CD4-positive, alpha-beta T cell (primary cell): ENCODE data around the gene SORT1. TPM values are rescaled to one million over a fixed set of nuclear protein-coding genes. Genes with fewer than 3 reads are reported as not detected.
A peak's percentile ranks its signal among the peaks of the same experiment; 100 is the strongest.
"Not testable (repeated sequence)": the region's sequence is repeated elsewhere in the genome, so short reads cannot be mapped to it uniquely, and the experiment has no call there.

ENCODE experiments used
- ATAC-seq: fragments of 200-7000 bp; cut with Tn5 transposase; one replicate; pipeline ENCODE4 v1.10.0; 2022; ENCODE audit warnings: mild to moderate bottlenecking; ENCODE audit not compliant: poor library complexity
- CTCF ChIA-PET: fragments of 350-600 bp; sonication (Branson Sonifier 250); formaldehyde crosslinking; loops from one replicate; lab custom pipeline; 2021; ENCODE audit warnings: antibody characterized with exemption, inconsistent platforms; lab: Charles Lee
- POLR2A ChIA-PET: fragments of 350-600 bp; sonication (Branson Sonifier 250); formaldehyde crosslinking; loops from one replicate; lab custom pipeline; 2021; ENCODE audit warnings: antibody characterized with exemption, inconsistent platforms; lab: Charles Lee
- DNase-seq, 14 experiments: peaks; one replicate each; pipeline ENCODE4 v3.0.0-alpha.2; 2013 to 2020; ENCODE audit warnings: mixed read lengths in 2 of 14
- H3K27ac ChIP-seq, 2 donors: one replicate each; pipeline versions ENCODE4 v1.5.1 to v1.7.0; 2013; ENCODE audit warnings: low read length in 2 of 2, low read depth in 1 of 2, mild to moderate bottlenecking in 1 of 2
- H3K27me3 ChIP-seq, 2 experiments: 1 replicate in 1 of 2; 2 replicates in 1 of 2; pipeline versions ENCODE4 v1.6.1 to v1.7.0; 2013; ENCODE audit warnings: low read length in 2 of 2, control low read depth in 1 of 2, mild to moderate bottlenecking in 1 of 2, moderate library complexity in 1 of 2; ENCODE audit not compliant: insufficient read depth in 2 of 2, control insufficient read depth in 1 of 2
- H3K36me3 ChIP-seq: one replicate; pipeline ENCODE4 v1.6.1; 2013; ENCODE audit warnings: low read length, control low read depth; ENCODE audit not compliant: insufficient read depth
- H3K4me1 ChIP-seq: one replicate; pipeline ENCODE4 v1.6.1; 2013; ENCODE audit warnings: low read length, control low read depth; ENCODE audit not compliant: insufficient read depth
- H3K4me3 ChIP-seq: one replicate; pipeline ENCODE4 v1.5.1; 2013; ENCODE audit warnings: mild to moderate bottlenecking, low read length, moderate library complexity
- H3K9me3 ChIP-seq, 2 experiments: 1 replicate in 1 of 2; 2 replicates in 1 of 2; pipeline versions ENCODE4 v1.6.1 to v1.7.0; 2013; ENCODE audit warnings: low read length in 2 of 2, mild to moderate bottlenecking in 2 of 2, control low read depth in 1 of 2, moderate library complexity in 1 of 2; ENCODE audit not compliant: control insufficient read depth in 1 of 2, insufficient read depth in 1 of 2
- H3K27ac Mint-ChIP-seq: one replicate; pipeline ENCODE4 v1.8.0; 2020; ENCODE audit warnings: mixed read lengths
- H3K27me3 Mint-ChIP-seq: one replicate; pipeline ENCODE4 v1.8.0; 2021; ENCODE audit warnings: mixed read lengths
- H3K36me3 Mint-ChIP-seq: one replicate; pipeline ENCODE4 v1.8.0; 2021; ENCODE audit warnings: low read depth, mixed read lengths
- H3K4me1 Mint-ChIP-seq: one replicate; pipeline ENCODE4 v1.8.0; 2021; ENCODE audit warnings: low read depth, mixed read lengths
- H3K4me3 Mint-ChIP-seq: one replicate; pipeline ENCODE4 v1.8.0; 2020; ENCODE audit warnings: mild to moderate bottlenecking, mixed read lengths
- H3K9me3 Mint-ChIP-seq: one replicate; pipeline ENCODE4 v1.8.0; 2020; ENCODE audit warnings: mixed read lengths
- CTCF ChIP-seq: fragments of 200-600 bp; IDR thresholded peaks from one replicate; pipeline ENCODE4 v1.8.0; 2022; ENCODE audit warnings: antibody characterized with exemption, mild to moderate bottlenecking
- intact Hi-C, 2 experiments: fragments of 100-400 bp; cut with DNase I in 1 of 2; cut with micrococcal nuclease in 1 of 2; formaldehyde crosslinking; loops; one replicate each; pipeline versions ENCODE4 v1.15.1 to v1.9.0; 2023 to 2025; cut with DNase I, micrococcal nuclease
- total RNA-seq, 174 experiments: library from RNA in 2 of 174; stranded (reverse) in 2 of 174; gene quantifications; one replicate each; pipeline ENCODE4 v1.2.3 and lab custom pipeline; 2021 to 2026

Gene SORT1
- total RNA-seq, 2 experiments from 2014 or later: 0.22 to 0.73 TPM

- Histone ChIP-seq H3K9me3 (no peaks in the 10 kb centered on the region), H3K36me3 (no peaks in the 10 kb centered on the region), H3K27ac (no peak overlapping the region), H3K27me3 (peaks cover under 1 to 5% of the 10 kb centered on the region in 2 experiments), H3K4me1 (no peaks in the 10 kb centered on the region), H3K4me3 (no peak overlapping the region)
- CTCF ChIA-PET: no interaction called here
- DNase-seq (no peak), ATAC-seq (no peak)
- no peak overlapping the region for H3K4me3 Mint-ChIP-seq
- H3K4me1 Mint-ChIP-seq: no peaks in the 10 kb centered on the region
- no peak for TF ChIP-seq CTCF
- no peaks in the 10 kb centered on the region for H3K36me3 Mint-ChIP-seq
- H3K9me3 Mint-ChIP-seq: no peaks in the 10 kb centered on the region
- H3K27me3 Mint-ChIP-seq: peaks cover 30% of the 10 kb centered on the region
- no peak overlapping the region for H3K27ac Mint-ChIP-seq
- intact Hi-C loops: no loop called here
- POLR2A ChIA-PET: interaction anchor here (0.8 kb wide), 1 partner anchor 10 kb away, joined by 3 read pairs; the partner anchor contains the start of gene PSRC1
These were observed 105.4 kb downstream of the SORT1 start for GRCh38 chr1:109292364-109292763.

- H3K4me3 ChIP-seq: no peak overlapping the region
- ChIA-PET POLR2A (no interaction called here), CTCF (no interaction called here)
- Mint-ChIP-seq H3K27me3 (peaks cover 29% of the 10 kb centered on the region), H3K4me3 (no peak overlapping the region), H3K27ac (no peak overlapping the region), H3K4me1 (no peaks in the 10 kb centered on the region), H3K36me3 (no peaks in the 10 kb centered on the region), H3K9me3 (no peaks in the 10 kb centered on the region)
- H3K9me3 ChIP-seq: no peaks in the 10 kb centered on the region
- no peak for TF ChIP-seq CTCF
- DNase-seq: peak in 3 of 14 experiments; percentile 7 to 49 (median 47)
- intact Hi-C loops: no loop called here
- H3K27ac ChIP-seq: no peak overlapping the region
- ATAC-seq: no peak
- no peaks in the 10 kb centered on the region for H3K27me3 ChIP-seq
- H3K36me3 ChIP-seq: no peaks in the 10 kb centered on the region
- H3K4me1 ChIP-seq: no peaks in the 10 kb centered on the region
These were observed 106.7 kb downstream of the SORT1 start for GRCh38 chr1:109290998-109291397.

GRCh38 chr1:109290137-109290536 is 107.6 kb downstream of the SORT1 start:
- TF ChIP-seq CTCF: no peak
- Mint-ChIP-seq H3K27me3 (peaks cover 23% of the 10 kb centered on the region), H3K27ac (no peak overlapping the region), H3K4me1 (no peaks in the 10 kb centered on the region), H3K36me3 (no peaks in the 10 kb centered on the region), H3K4me3 (no peak overlapping the region), H3K9me3 (no peaks in the 10 kb centered on the region)
- POLR2A ChIA-PET: no interaction called here
- no peaks in the 10 kb centered on the region for H3K9me3 ChIP-seq
- no peak overlapping the region for H3K4me3 ChIP-seq
- H3K27me3 ChIP-seq: no peaks in the 10 kb centered on the region
- intact Hi-C loops: no loop called here
- no peaks in the 10 kb centered on the region for H3K4me1 ChIP-seq
- DNase-seq (no peak), ATAC-seq (no peak)
- H3K36me3 ChIP-seq: no peaks in the 10 kb centered on the region
- CTCF ChIA-PET: no interaction called here
- H3K27ac ChIP-seq: no peak overlapping the region

GRCh38 chr1:109286762-109287161 is 111.0 kb downstream of the SORT1 start:
- ATAC-seq, H3K9me3 ChIP-seq, H3K36me3 ChIP-seq, H3K27ac ChIP-seq, H3K4me3 ChIP-seq, H3K9me3 Mint-ChIP-seq, H3K27me3 Mint-ChIP-seq, H3K27ac Mint-ChIP-seq, DNase-seq, H3K4me3 Mint-ChIP-seq, POLR2A ChIA-PET, H3K36me3 Mint-ChIP-seq, H3K27me3 ChIP-seq: not testable (repeated sequence)
- CTCF ChIA-PET: interaction anchor here (0.7 kb wide), 1 partner anchor 1491 kb away, joined by 4 read pairs; no protein-coding TSS in a partner anchor
- intact Hi-C loops: loop anchor here in 1 of 2 experiments (10.0 kb wide), 1 partner anchor 698 kb away; the partner anchor contains the start of gene AHCYL1
- H3K4me1 Mint-ChIP-seq: peaks cover 19% of the 10 kb centered on the region
- peaks cover 23% of the 10 kb centered on the region for H3K4me1 ChIP-seq
